Measurements from ENCODE around the gene EDDM13. TPM values are rescaled to one million over a fixed set of nuclear protein-coding genes. Genes with fewer than 3 reads are reported as not detected.

Gene EDDM13
- total and polyA plus RNA-seq, 2 of the 13 experiments (the other 11 are each of a cell fraction or from before 2014, with no cell fraction given): not detected

DNA sequence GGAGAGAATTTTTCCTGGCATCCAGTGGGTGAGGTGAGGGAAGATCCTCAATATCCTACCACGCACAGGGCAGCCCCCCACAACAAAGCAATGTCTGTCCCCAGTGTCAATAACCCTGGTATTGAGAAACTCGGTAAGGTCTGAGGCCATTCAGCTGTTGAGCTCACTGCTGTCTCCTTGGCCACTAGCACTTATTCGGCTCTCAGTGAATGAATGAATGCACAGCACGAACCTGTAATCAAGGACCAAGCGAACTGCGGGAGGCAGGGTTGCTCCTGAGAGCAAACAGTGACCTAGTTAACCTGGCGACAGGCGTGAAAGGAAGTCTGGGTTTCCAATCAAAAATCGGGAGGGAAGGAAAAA lies 41.5 kb downstream of the EDDM13 start (continued):
- TF ChIP-seq ZNF138 (CRISPR knock-in tag; IDR thresholded peaks at IDR 0.05; ENCODE audit: low read depth): no peak
- TF ChIP-seq NCOA2 (CRISPR knock-in tag; IDR thresholded peaks at IDR 0.05): 0 out of 2 replicates have a peak, but pooled peaks have one; percentile 33
- TF ChIP-seq TRIM24 (CRISPR knock-in tag; IDR thresholded peaks at IDR 0.05): no peak
- TF ChIP-seq HOXA5 (CRISPR knock-in tag; IDR thresholded peaks at IDR 0.05): no peak
- TF ChIP-seq ZBTB8A (CRISPR knock-in tag; IDR thresholded peaks at IDR 0.05; ENCODE audit: borderline replicate concordance, low read depth): no peak
- TF ChIP-seq ZNF24 (IDR thresholded peaks at IDR 0.05): peak; percentile 90
- TF ChIP-seq RCOR2 (CRISPR knock-in tag; IDR thresholded peaks at IDR 0.05): no peak
- no peak for TF ChIP-seq MATR3 (CRISPR knock-in tag; IDR thresholded peaks at IDR 0.05)
- TF ChIP-seq MTF2 (CRISPR knock-in tag; IDR thresholded peaks at IDR 0.05; ENCODE audit: borderline replicate concordance): no peak
- TF ChIP-seq, protein P1, sequence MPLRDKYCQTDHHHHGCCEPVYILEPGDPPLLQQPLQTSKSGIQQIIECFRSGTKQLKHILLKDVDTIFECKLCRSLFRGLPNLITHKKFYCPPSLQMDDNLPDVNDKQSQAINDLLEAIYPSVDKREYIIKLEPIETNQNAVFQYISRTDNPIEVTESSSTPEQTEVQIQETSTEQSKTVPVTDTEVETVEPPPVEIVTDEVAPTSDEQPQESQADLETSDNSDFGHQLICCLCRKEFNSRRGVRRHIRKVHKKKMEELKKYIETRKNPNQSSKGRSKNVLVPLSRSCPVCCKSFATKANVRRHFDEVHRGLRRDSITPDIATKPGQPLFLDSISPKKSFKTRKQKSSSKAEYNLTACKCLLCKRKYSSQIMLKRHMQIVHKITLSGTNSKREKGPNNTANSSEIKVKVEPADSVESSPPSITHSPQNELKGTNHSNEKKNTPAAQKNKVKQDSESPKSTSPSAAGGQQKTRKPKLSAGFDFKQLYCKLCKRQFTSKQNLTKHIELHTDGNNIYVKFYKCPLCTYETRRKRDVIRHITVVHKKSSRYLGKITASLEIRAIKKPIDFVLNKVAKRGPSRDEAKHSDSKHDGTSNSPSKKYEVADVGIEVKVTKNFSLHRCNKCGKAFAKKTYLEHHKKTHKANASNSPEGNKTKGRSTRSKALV (CRISPR knock-in tag; IDR thresholded peaks at IDR 0.05): no peak
- 0 out of 2 replicates have a peak, but pooled peaks have one; percentile 28 for TF ChIP-seq FOXJ3 (CRISPR knock-in tag; IDR thresholded peaks at IDR 0.05; ENCODE audit: borderline replicate concordance)
- no peak for TF ChIP-seq ZNF703 (CRISPR knock-in tag; IDR thresholded peaks at IDR 0.05; ENCODE audit: borderline replicate concordance)
- no peak for TF ChIP-seq GZF1 (CRISPR knock-in tag; IDR thresholded peaks at IDR 0.05)
- TF ChIP-seq ZIK1 (CRISPR knock-in tag; IDR thresholded peaks at IDR 0.05; ENCODE audit: borderline replicate concordance, low read depth): no peak
- peak; percentile 64 for TF ChIP-seq FOXO1 (CRISPR knock-in tag; IDR thresholded peaks at IDR 0.05)
- no peak for TF ChIP-seq ZNF772 (CRISPR knock-in tag; IDR thresholded peaks at IDR 0.05)
- TF ChIP-seq MBNL3 (CRISPR knock-in tag; conservative IDR thresholded peaks at IDR 0.05): no peak
- no peak for TF ChIP-seq ZFY (CRISPR knock-in tag; IDR thresholded peaks at IDR 0.05)
- TF ChIP-seq HOXA3 (CRISPR knock-in tag; IDR thresholded peaks at IDR 0.05): no peak
- TF ChIP-seq NFE2L1 (CRISPR knock-in tag; IDR thresholded peaks at IDR 0.05; ENCODE audit: borderline replicate concordance): no peak
- no peak for TF ChIP-seq ZFP41 (CRISPR knock-in tag; IDR thresholded peaks at IDR 0.05; ENCODE audit: borderline replicate concordance)
- TF ChIP-seq ZMYM3 (CRISPR knock-in tag; IDR thresholded peaks at IDR 0.05): peak; percentile 21; the same call in 1 of the 2 replicates
- no peak for TF ChIP-seq NPAS2 (CRISPR knock-in tag; IDR thresholded peaks at IDR 0.05; ENCODE audit: borderline replicate concordance)
- TF ChIP-seq, protein P2, sequence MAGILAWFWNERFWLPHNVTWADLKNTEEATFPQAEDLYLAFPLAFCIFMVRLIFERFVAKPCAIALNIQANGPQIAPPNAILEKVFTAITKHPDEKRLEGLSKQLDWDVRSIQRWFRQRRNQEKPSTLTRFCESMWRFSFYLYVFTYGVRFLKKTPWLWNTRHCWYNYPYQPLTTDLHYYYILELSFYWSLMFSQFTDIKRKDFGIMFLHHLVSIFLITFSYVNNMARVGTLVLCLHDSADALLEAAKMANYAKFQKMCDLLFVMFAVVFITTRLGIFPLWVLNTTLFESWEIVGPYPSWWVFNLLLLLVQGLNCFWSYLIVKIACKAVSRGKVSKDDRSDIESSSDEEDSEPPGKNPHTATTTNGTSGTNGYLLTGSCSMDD (CRISPR knock-in tag; IDR thresholded peaks at IDR 0.05): no peak
- no peak for TF ChIP-seq PCBP1 (IDR thresholded peaks at IDR 0.05; ENCODE audit: borderline replicate concordance, low read depth, low read length)
- no peak for TF ChIP-seq ZNF782 (CRISPR knock-in tag; IDR thresholded peaks at IDR 0.05; ENCODE audit: borderline replicate concordance)
- TF ChIP-seq ESRRA (CRISPR knock-in tag; IDR thresholded peaks at IDR 0.05; ENCODE audit: low read depth): no peak
- no peak for TF ChIP-seq ZNF644 (CRISPR knock-in tag; IDR thresholded peaks at IDR 0.05; ENCODE audit: low read depth)
- TF ChIP-seq CEBPB (IDR thresholded peaks at IDR 0.05; ENCODE audit: borderline replicate concordance, low read depth, low read length): peak; percentile 50; the same call in 1 of the 2 replicates
- no peak for TF ChIP-seq DNMT3B (CRISPR knock-in tag; conservative IDR thresholded peaks at IDR 0.05)
- no peak for TF ChIP-seq ZNF296 (CRISPR knock-in tag; conservative IDR thresholded peaks at IDR 0.05)
- no peak for TF ChIP-seq ZFP62 (CRISPR knock-in tag; IDR thresholded peaks at IDR 0.05)
- TF ChIP-seq ADNP (CRISPR knock-in tag; IDR thresholded peaks at IDR 0.05): no peak
- TF ChIP-seq ZNF577 (CRISPR knock-in tag; IDR thresholded peaks at IDR 0.05; ENCODE audit: borderline replicate concordance, low read depth): no peak
